Mesendoderm (in vitro differentiated cells): ENCODE data around the gene GABRA5.

ENCODE experiments used
- DNase-seq: peaks from one replicate; pipeline ENCODE4 v3.0.0; 2013
- H2AK5ac ChIP-seq: 2 replicates; pipeline ENCODE4 v1.6.1; 2013; ENCODE audit warnings: low read length, inconsistent platforms
- H2BK120ac ChIP-seq: 2 replicates; pipeline ENCODE4 v1.6.1; 2013; ENCODE audit warnings: low read depth, mild to moderate bottlenecking, low read length, moderate library complexity, mixed read lengths
- H2BK15ac ChIP-seq: replicated peaks from 2 replicates; pipeline ENCODE4 v1.6.1; 2013; ENCODE audit warnings: low read depth, mild to moderate bottlenecking, moderate library complexity
- H2BK5ac ChIP-seq: 2 replicates; pipeline ENCODE4 v1.6.1; 2013; ENCODE audit warnings: low read length, inconsistent platforms
- H3K18ac ChIP-seq: 2 replicates; pipeline ENCODE4 v1.6.1; 2013; ENCODE audit warnings: mild to moderate bottlenecking, low read length, mixed read lengths
- H3K23ac ChIP-seq: one replicate; pipeline ENCODE4 v1.6.1; 2013; ENCODE audit warnings: low read length
- H3K27ac ChIP-seq: 2 replicates; pipeline ENCODE4 v1.5.1; 2013; ENCODE audit warnings: low read depth, mild to moderate bottlenecking, inconsistent platforms, low read length, moderate library complexity
- H3K27me3 ChIP-seq: 2 replicates; pipeline ENCODE4 v1.6.1; 2013; ENCODE audit warnings: low read length, control low read depth, mild to moderate bottlenecking, inconsistent platforms; ENCODE audit not compliant: insufficient read depth, poor library complexity
- H3K36me3 ChIP-seq: 2 replicates; pipeline ENCODE4 v1.6.1; 2013; ENCODE audit warnings: low read length, inconsistent platforms; ENCODE audit not compliant: control insufficient read depth, insufficient read depth
- H3K4ac ChIP-seq: one replicate; pipeline ENCODE4 v1.6.1; 2013; ENCODE audit warnings: low read depth, mild to moderate bottlenecking, low read length, moderate library complexity
- H3K4me1 ChIP-seq: 2 replicates; pipeline ENCODE4 v1.6.1; 2013; ENCODE audit warnings: low read depth, low read length, inconsistent platforms; ENCODE audit not compliant: control insufficient read depth
- H3K4me2 ChIP-seq: 2 replicates; pipeline ENCODE4 v1.6.1; 2013; ENCODE audit warnings: low read length
- H3K4me3 ChIP-seq: 2 replicates; pipeline ENCODE4 v1.5.1; 2013; ENCODE audit warnings: mild to moderate bottlenecking, low read length
- H3K56ac ChIP-seq: one replicate; pipeline ENCODE4 v1.6.1; 2013; ENCODE audit warnings: low read length
- H3K79me1 ChIP-seq: 2 replicates; pipeline ENCODE4 v1.6.1; 2013; ENCODE audit warnings: low read length, inconsistent platforms
- H3K79me2 ChIP-seq: 2 replicates; pipeline ENCODE4 v1.6.1; 2013; ENCODE audit warnings: mild to moderate bottlenecking, low read length; ENCODE audit not compliant: control insufficient read depth, insufficient read depth
- H3K9ac ChIP-seq: 2 replicates; pipeline ENCODE4 v1.6.1; 2013; ENCODE audit warnings: low read length, inconsistent platforms
- H4K5ac ChIP-seq: one replicate; pipeline ENCODE4 v1.6.1; 2013; ENCODE audit warnings: low read length
- H4K8ac ChIP-seq: one replicate; pipeline ENCODE4 v1.6.1; 2013; ENCODE audit warnings: low read depth, mild to moderate bottlenecking, control low read depth, low read length, moderate library complexity
- WGBS: extraction: QIAGEN DNeasy Blood & Tissue Kit; methylation state at CpG from one replicate; pipeline ENCODE4 v1.1.7; 2013; ENCODE audit warnings: low lambda C conversion rate, missing lambda C conversion rate; ENCODE audit not compliant: insufficient coverage; ENCODE audit errors: extremely low coverage; 5-methylcytosine and 5-hydroxymethylcytosine counted together

Gene GABRA5

DNA sequence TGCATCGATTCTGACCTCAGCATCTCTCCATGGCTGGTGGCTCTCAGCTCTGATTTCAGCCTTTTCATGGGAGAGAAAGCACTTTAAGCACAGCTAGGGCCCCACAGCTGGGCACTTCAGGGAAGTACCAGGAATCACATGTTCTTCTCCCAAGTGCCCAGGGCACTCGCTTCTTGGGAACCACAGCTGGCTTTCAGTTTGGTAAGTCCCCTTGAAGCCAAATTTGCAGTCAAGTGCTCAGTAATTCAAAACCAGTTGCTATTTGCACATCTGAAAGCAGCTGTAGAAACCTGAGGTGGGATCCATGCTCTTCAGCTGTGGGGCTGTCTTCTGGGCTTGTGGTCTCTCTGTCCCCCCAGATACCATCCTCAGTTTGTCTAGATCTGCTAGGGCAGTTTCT lies 12.8 kb downstream of the GABRA5 start:
- H2BK120ac ChIP-seq: no peak overlapping the region
- H3K9ac ChIP-seq: no peak overlapping the region
- H3K18ac ChIP-seq: no peak overlapping the region
- no peaks in the 10 kb centered on the region for H3K79me1 ChIP-seq
- H3K4ac ChIP-seq: no peak overlapping the region
- no peak overlapping the region for H2BK5ac ChIP-seq
- no peak overlapping the region for H3K4me3 ChIP-seq
- no peaks in the 10 kb centered on the region for H3K79me2 ChIP-seq
- no peak overlapping the region for H2AK5ac ChIP-seq
- H3K56ac ChIP-seq: no peak overlapping the region
- no peak overlapping the region for H3K4me2 ChIP-seq
- no peak overlapping the region for H3K27ac ChIP-seq
- H3K23ac ChIP-seq: no peak overlapping the region
- H2BK15ac ChIP-seq: no peak overlapping the region
- WGBS: no CpG with 5 or more reads among the region's 2 CpGs
- no peak overlapping the region for H4K5ac ChIP-seq
- no peaks in the 10 kb centered on the region for H3K27me3 ChIP-seq
- no peaks in the 10 kb centered on the region for H3K4me1 ChIP-seq
- no peak for DNase-seq
- H4K8ac ChIP-seq: no peak overlapping the region
- H3K36me3 ChIP-seq: no peaks in the 10 kb centered on the region

DNA sequence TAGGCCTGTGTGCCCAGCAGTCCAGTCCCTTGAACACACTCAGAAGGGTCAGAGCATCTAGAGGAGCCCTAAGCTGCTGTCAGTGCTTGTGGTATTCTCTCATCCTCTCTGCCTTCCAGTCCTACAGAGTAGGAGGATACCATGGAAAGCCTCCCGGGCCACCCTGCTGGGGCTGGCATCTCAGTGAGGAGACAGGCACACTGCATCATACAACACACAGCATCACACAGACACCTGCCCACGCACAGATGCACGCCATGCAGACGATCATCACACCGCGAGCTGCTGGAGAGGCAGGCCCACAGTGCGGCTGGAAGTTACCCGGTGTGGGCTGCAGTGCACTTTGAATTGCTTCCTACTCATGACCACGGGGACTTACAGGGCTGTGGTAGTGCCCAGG lies 15.2 kb downstream of the GABRA5 start:
- Histone ChIP-seq H3K36me3 (no peaks in the 10 kb centered on the region), H3K4me2 (no peak overlapping the region), H3K4me1 (no peaks in the 10 kb centered on the region), H2BK120ac (no peak overlapping the region), H3K79me2 (no peaks in the 10 kb centered on the region), H3K4ac (no peak overlapping the region), H3K4me3 (no peak overlapping the region), H4K5ac (no peak overlapping the region), H3K27me3 (no peaks in the 10 kb centered on the region), H4K8ac (no peak overlapping the region), H2BK15ac (no peak overlapping the region), H3K27ac (no peak overlapping the region), H3K79me1 (no peaks in the 10 kb centered on the region), H3K18ac (no peak overlapping the region), H2AK5ac (no peak overlapping the region), H3K23ac (no peak overlapping the region), H3K56ac (no peak overlapping the region), H3K9ac (no peak overlapping the region), H2BK5ac (no peak overlapping the region)
- no peak for DNase-seq
- WGBS: no CpG with 5 or more reads among the region's 9 CpGs

DNA sequence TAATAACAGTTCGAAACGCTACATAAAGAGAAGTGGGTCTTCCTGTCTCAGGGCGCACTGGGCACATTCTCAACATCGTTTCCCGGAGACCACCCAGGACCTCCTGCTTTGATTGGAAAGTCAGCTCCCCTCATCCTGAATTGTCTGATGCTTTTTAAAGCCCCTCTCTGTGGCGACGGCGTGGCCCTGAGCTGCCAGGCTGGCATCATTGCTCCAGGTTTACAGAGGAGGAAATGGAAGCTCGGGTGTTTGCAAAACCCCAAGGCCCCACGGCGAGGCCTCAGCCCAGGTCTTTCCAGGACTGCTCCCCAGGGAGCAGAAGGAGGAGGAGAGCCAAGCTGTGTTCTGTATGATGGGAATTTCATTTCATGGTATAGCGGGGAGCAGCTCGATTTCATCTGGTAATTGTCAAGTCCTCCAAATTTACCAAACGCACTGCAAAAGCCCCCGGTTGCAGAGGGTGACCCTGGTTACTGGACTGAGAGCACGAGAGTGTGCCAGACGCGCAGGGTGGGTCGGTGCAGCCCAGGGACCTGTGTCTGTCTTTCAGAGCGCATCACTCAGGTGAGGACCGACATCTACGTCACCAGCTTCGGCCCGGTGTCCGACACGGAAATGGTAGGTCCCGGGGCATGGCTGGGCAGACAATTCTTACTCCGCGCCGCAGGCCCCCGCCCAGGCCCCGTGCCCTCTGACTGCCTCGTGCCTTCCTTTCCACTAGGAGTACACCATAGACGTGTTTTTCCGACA lies 15.9 kb downstream of the GABRA5 start:
- Histone ChIP-seq H2BK5ac (no peak overlapping the region), H3K27ac (no peak overlapping the region), H3K4me3 (no peak overlapping the region), H3K18ac (no peak overlapping the region), H3K4ac (no peak overlapping the region), H3K23ac (no peak overlapping the region), H3K56ac (no peak overlapping the region), H3K36me3 (no peaks in the 10 kb centered on the region), H2BK120ac (no peak overlapping the region), H3K27me3 (no peaks in the 10 kb centered on the region), H3K9ac (no peak overlapping the region), H4K5ac (no peak overlapping the region), H3K79me2 (no peaks in the 10 kb centered on the region), H3K4me1 (no peaks in the 10 kb centered on the region), H2AK5ac (no peak overlapping the region), H3K4me2 (no peak overlapping the region), H2BK15ac (no peak overlapping the region), H4K8ac (no peak overlapping the region), H3K79me1 (no peaks in the 10 kb centered on the region)
- DNase-seq: no peak
- WGBS: no CpG with 5 or more reads among the region's 35 CpGs

DNA sequence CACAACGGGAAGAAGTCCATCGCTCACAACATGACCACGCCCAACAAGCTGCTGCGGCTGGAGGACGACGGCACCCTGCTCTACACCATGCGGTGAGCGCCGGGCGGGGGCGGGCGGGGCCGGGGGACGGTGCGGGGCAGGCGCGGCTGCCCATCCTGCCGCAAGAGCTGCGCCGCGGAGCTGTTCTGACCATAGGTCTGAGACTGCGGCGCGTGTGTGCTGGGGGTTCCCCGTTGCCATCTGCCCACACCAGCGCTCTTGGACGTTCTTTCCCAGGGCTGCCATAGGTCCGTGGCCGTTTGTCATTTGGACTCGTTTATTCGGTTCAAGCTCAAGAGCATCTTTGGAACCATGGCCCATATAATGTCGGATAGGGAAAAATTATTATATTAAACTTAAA lies 16.6 kb downstream of the GABRA5 start:
- Histone ChIP-seq H2BK5ac (no peak overlapping the region), H3K4me3 (no peak overlapping the region), H2BK15ac (no peak overlapping the region), H3K23ac (no peak overlapping the region), H4K5ac (no peak overlapping the region), H3K56ac (no peak overlapping the region), H3K4me1 (no peaks in the 10 kb centered on the region), H3K27ac (no peak overlapping the region), H3K4ac (no peak overlapping the region), H4K8ac (no peak overlapping the region), H3K79me1 (no peaks in the 10 kb centered on the region), H3K27me3 (no peaks in the 10 kb centered on the region), H2AK5ac (no peak overlapping the region), H3K9ac (no peak overlapping the region), H3K36me3 (no peaks in the 10 kb centered on the region), H3K79me2 (no peaks in the 10 kb centered on the region), H3K4me2 (no peak overlapping the region), H3K18ac (no peak overlapping the region), H2BK120ac (no peak overlapping the region)
- WGBS: no CpG with 5 or more reads among the region's 32 CpGs
- no peak for DNase-seq

DNA sequence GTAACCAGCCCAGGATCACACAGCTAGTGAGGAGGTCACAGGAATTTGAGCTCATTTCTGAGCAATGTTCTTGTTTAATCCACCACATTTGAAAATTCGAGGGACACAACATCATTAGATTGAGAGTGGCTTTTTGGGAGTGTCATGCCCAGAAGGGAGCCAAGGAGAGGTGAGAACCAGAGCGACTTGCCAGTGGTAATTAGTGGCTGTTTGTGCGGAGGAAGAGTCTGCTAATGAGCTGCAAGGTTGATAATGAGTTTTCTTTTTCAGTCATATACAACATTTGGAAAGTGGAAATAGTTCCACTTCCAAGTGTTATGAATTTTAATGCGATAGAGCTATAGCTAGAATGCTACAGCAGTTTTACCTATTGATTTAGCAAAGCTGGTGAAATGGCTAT lies 19.7 kb downstream of the GABRA5 start:
- no peaks in the 10 kb centered on the region for H3K79me2 ChIP-seq
- no peak overlapping the region for H2BK15ac ChIP-seq
- H4K5ac ChIP-seq: no peak overlapping the region
- H3K27me3 ChIP-seq: no peaks in the 10 kb centered on the region
- DNase-seq: no peak
- H3K56ac ChIP-seq: no peak overlapping the region
- no peak overlapping the region for H3K27ac ChIP-seq
- no peak overlapping the region for H3K4me2 ChIP-seq
- WGBS: no CpG with 5 or more reads among the region's 4 CpGs
- H2BK5ac ChIP-seq: no peak overlapping the region
- no peak overlapping the region for H3K4me3 ChIP-seq
- no peak overlapping the region for H3K18ac ChIP-seq
- H4K8ac ChIP-seq: no peak overlapping the region
- no peak overlapping the region for H3K23ac ChIP-seq
- no peaks in the 10 kb centered on the region for H3K36me3 ChIP-seq
- H3K4me1 ChIP-seq: no peaks in the 10 kb centered on the region
- no peaks in the 10 kb centered on the region for H3K79me1 ChIP-seq
- H3K9ac ChIP-seq: no peak overlapping the region
- no peak overlapping the region for H3K4ac ChIP-seq
- H2AK5ac ChIP-seq: no peak overlapping the region
- no peak overlapping the region for H2BK120ac ChIP-seq
